Thoracic aorta (tissue), 2 donors: ENCODE data around the gene RARRES1. TPM values are rescaled to one million over a fixed set of nuclear protein-coding genes. Genes with fewer than 3 reads are reported as not detected.

Experiments used
- ATAC-seq: fragments of 150-250 bp; one replicate; pipeline ENCODE4 v1.8.0; 2017; ENCODE audit warnings: low read depth; ENCODE audit not compliant: insufficient number of reproducible peaks, low FRiP score
- DNase-seq: peaks from one replicate; pipeline ENCODE4 v3.0.0-alpha.2; 2020; ENCODE audit warnings: low spot score
- H3K27ac ChIP-seq, 2 donors: fragments of 200-600 bp; sonication (generic); 1 replicate in 1 of 2; 2 replicates in 1 of 2; pipeline ENCODE4 v1.5.1; 2016; ENCODE audit warnings: mild to moderate bottlenecking in 2 of 2, moderate library complexity in 2 of 2
- H3K27me3 ChIP-seq: fragments of 200-600 bp; sonication (generic); replicated peaks from 2 replicates; pipeline ENCODE4 v1.6.0; 2016; ENCODE audit warnings: mild to moderate bottlenecking; ENCODE audit not compliant: insufficient read depth
- H3K36me3 ChIP-seq: fragments of 200-600 bp; sonication (generic); one replicate; pipeline ENCODE4 v1.5.1; 2016
- H3K4me1 ChIP-seq, 2 donors: fragments of 200-600 bp; sonication (generic); 1 replicate in 1 of 2; 2 replicates in 1 of 2; pipeline versions ENCODE4 v1.5.1 to v1.6.0; 2016; ENCODE audit warnings: low read depth in 2 of 2, mild to moderate bottlenecking in 1 of 2; ENCODE audit not compliant: control insufficient read depth in 1 of 2
- H3K4me3 ChIP-seq: fragments of 200-600 bp; sonication (generic); 2 replicates; pipeline ENCODE4 v1.5.1; 2016; ENCODE audit warnings: mild to moderate bottlenecking
- H3K9me3 ChIP-seq: fragments of 200-600 bp; sonication (generic); 2 replicates; pipeline ENCODE4 v1.5.1; 2016
- total RNA-seq, 2 donors: library from RNA; depleted of rRNA; stranded (reverse); fragments of >200 nt; gene quantifications; one replicate each; pipeline versions ENCODE4 v1.1.0 to v1.2.3, GENCODE V29; 2016
- TF ChIP-seq, protein P1 (sequence below): fragments of 200-600 bp; sonication (generic); IDR thresholded peaks from one replicate; pipeline ENCODE4 v1.5.1; 2019; ENCODE audit warnings: antibody characterized with exemption

RARRES1 gene, protein sequence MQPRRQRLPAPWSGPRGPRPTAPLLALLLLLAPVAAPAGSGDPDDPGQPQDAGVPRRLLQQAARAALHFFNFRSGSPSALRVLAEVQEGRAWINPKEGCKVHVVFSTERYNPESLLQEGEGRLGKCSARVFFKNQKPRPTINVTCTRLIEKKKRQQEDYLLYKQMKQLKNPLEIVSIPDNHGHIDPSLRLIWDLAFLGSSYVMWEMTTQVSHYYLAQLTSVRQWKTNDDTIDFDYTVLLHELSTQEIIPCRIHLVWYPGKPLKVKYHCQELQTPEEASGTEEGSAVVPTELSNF
- 10 to 100 TPM in 1 of 2 donors, 1 to 10 TPM in 1; 9.3 to 63.8 TPM for total RNA-seq

- Histone ChIP-seq H3K9me3 (no peaks in the 10 kb centered on the region), H3K4me3 (peak within 1 kb of the TSS; percentile 79), H3K4me1 (peaks cover 0 to 25% of the 10 kb centered on the region in 2 donors), H3K27me3 (no peaks in the 10 kb centered on the region), H3K36me3 (no peaks in the 10 kb centered on the region), H3K27ac (peak within 1 kb of the TSS; percentile 65 to 72)
- no peak for DNase-seq
- peak; percentile 70 for ATAC-seq
- TF ChIP-seq, protein P1, sequence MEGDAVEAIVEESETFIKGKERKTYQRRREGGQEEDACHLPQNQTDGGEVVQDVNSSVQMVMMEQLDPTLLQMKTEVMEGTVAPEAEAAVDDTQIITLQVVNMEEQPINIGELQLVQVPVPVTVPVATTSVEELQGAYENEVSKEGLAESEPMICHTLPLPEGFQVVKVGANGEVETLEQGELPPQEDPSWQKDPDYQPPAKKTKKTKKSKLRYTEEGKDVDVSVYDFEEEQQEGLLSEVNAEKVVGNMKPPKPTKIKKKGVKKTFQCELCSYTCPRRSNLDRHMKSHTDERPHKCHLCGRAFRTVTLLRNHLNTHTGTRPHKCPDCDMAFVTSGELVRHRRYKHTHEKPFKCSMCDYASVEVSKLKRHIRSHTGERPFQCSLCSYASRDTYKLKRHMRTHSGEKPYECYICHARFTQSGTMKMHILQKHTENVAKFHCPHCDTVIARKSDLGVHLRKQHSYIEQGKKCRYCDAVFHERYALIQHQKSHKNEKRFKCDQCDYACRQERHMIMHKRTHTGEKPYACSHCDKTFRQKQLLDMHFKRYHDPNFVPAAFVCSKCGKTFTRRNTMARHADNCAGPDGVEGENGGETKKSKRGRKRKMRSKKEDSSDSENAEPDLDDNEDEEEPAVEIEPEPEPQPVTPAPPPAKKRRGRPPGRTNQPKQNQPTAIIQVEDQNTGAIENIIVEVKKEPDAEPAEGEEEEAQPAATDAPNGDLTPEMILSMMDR = no peak
These were observed at the start of gene RARRES1 for GRCh38 chr3:158731938-158732855. Gene RARRES1, minus strand, starts transcription at chr3:158732457. Its CDS starts 42 bp downstream, at chr3:158732415.

DNA sequence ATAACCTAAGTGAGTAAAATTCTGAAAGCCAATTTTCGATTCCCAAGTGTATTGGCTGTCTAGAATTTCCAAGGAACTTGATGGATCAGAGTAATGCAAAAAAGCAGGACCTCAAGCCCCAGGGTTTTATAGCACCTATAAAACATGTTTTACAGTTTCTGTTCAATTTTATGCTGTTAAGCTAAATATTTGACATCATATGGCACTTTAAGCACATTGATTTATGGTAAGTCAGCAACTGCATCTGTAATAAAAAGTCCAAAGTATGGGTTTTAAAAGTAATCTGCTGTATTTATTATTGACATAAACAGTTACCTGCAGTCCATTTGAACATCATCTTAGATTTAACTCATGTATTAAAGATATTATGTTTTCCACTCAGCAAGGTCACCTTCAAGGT lies 49.6 kb upstream of the RARRES1 start:
- ATAC-seq (no peak), DNase-seq (no peak)
- Histone ChIP-seq H3K4me3 (no peak overlapping the region), H3K27ac (no peak overlapping the region), H3K9me3 (no peaks in the 10 kb centered on the region), H3K36me3 (no peaks in the 10 kb centered on the region), H3K4me1 (no peaks in the 10 kb centered on the region), H3K27me3 (no peaks in the 10 kb centered on the region)
- TF ChIP-seq, protein P1 = no peak

DNA sequence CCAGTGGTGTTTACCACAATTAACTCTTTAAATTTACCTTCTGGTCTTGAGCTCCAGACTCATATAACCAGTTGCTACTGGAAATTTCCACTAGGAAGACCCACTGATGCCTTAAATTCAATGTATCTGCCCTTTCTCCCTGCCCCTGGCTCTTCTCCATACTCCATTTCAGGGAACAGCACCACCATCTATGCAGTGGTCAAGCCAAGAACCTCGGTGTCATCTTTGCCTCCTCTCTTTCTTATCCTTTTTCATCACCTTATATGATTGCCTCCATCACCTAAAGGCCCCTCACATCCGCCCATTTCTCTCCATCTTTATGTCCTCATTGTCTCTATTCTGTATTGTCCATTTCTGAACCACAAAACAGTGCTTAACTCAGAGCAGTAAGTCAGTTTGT lies 48.9 kb upstream of the RARRES1 start:
- H3K4me3 ChIP-seq = no peak overlapping the region
- TF ChIP-seq, protein P1 = no peak
- no peak overlapping the region for H3K27ac ChIP-seq
- no peaks in the 10 kb centered on the region for H3K36me3 ChIP-seq
- no peaks in the 10 kb centered on the region for H3K9me3 ChIP-seq
- DNase-seq (no peak), ATAC-seq (no peak)
- H3K4me1 ChIP-seq = peaks cover 0 to 3% of the 10 kb centered on the region in 2 donors
- no peaks in the 10 kb centered on the region for H3K27me3 ChIP-seq

GRCh38 chr3:158780766-158781165 lies 48.5 kb upstream of the RARRES1 start:
- no peak overlapping the region for H3K4me3 ChIP-seq
- peaks cover 0 to 3% of the 10 kb centered on the region in 2 donors for H3K4me1 ChIP-seq
- H3K27ac ChIP-seq = no peak overlapping the region
- no peaks in the 10 kb centered on the region for H3K9me3 ChIP-seq
- DNase-seq = no peak
- no peaks in the 10 kb centered on the region for H3K36me3 ChIP-seq
- TF ChIP-seq, protein P1 = no peak
- no peaks in the 10 kb centered on the region for H3K27me3 ChIP-seq
- ATAC-seq = no peak
